Measurements from ENCODE around the gene RPH3AL.

- TF ChIP-seq, protein P1, sequence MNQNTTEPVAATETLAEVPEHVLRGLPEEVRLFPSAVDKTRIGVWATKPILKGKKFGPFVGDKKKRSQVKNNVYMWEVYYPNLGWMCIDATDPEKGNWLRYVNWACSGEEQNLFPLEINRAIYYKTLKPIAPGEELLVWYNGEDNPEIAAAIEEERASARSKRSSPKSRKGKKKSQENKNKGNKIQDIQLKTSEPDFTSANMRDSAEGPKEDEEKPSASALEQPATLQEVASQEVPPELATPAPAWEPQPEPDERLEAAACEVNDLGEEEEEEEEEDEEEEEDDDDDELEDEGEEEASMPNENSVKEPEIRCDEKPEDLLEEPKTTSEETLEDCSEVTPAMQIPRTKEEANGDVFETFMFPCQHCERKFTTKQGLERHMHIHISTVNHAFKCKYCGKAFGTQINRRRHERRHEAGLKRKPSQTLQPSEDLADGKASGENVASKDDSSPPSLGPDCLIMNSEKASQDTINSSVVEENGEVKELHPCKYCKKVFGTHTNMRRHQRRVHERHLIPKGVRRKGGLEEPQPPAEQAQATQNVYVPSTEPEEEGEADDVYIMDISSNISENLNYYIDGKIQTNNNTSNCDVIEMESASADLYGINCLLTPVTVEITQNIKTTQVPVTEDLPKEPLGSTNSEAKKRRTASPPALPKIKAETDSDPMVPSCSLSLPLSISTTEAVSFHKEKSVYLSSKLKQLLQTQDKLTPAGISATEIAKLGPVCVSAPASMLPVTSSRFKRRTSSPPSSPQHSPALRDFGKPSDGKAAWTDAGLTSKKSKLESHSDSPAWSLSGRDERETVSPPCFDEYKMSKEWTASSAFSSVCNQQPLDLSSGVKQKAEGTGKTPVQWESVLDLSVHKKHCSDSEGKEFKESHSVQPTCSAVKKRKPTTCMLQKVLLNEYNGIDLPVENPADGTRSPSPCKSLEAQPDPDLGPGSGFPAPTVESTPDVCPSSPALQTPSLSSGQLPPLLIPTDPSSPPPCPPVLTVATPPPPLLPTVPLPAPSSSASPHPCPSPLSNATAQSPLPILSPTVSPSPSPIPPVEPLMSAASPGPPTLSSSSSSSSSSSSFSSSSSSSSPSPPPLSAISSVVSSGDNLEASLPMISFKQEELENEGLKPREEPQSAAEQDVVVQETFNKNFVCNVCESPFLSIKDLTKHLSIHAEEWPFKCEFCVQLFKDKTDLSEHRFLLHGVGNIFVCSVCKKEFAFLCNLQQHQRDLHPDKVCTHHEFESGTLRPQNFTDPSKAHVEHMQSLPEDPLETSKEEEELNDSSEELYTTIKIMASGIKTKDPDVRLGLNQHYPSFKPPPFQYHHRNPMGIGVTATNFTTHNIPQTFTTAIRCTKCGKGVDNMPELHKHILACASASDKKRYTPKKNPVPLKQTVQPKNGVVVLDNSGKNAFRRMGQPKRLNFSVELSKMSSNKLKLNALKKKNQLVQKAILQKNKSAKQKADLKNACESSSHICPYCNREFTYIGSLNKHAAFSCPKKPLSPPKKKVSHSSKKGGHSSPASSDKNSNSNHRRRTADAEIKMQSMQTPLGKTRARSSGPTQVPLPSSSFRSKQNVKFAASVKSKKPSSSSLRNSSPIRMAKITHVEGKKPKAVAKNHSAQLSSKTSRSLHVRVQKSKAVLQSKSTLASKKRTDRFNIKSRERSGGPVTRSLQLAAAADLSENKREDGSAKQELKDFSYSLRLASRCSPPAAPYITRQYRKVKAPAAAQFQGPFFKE (tag by site-specific recombination; IDR thresholded peaks at IDR 0.05; ENCODE audit: borderline replicate concordance): no peak
- TF ChIP-seq ZNF473 (tag by site-specific recombination; IDR thresholded peaks at IDR 0.05) (no peak), ZNF398 (tag by site-specific recombination; IDR thresholded peaks at IDR 0.05) (no peak), MEIS1 (CRISPR knock-in tag; IDR thresholded peaks at IDR 0.05; ENCODE audit: borderline replicate concordance) (no peak), ZNF174 (tag by site-specific recombination; IDR thresholded peaks at IDR 0.05) (no peak)
- TF ChIP-seq, protein P2, sequence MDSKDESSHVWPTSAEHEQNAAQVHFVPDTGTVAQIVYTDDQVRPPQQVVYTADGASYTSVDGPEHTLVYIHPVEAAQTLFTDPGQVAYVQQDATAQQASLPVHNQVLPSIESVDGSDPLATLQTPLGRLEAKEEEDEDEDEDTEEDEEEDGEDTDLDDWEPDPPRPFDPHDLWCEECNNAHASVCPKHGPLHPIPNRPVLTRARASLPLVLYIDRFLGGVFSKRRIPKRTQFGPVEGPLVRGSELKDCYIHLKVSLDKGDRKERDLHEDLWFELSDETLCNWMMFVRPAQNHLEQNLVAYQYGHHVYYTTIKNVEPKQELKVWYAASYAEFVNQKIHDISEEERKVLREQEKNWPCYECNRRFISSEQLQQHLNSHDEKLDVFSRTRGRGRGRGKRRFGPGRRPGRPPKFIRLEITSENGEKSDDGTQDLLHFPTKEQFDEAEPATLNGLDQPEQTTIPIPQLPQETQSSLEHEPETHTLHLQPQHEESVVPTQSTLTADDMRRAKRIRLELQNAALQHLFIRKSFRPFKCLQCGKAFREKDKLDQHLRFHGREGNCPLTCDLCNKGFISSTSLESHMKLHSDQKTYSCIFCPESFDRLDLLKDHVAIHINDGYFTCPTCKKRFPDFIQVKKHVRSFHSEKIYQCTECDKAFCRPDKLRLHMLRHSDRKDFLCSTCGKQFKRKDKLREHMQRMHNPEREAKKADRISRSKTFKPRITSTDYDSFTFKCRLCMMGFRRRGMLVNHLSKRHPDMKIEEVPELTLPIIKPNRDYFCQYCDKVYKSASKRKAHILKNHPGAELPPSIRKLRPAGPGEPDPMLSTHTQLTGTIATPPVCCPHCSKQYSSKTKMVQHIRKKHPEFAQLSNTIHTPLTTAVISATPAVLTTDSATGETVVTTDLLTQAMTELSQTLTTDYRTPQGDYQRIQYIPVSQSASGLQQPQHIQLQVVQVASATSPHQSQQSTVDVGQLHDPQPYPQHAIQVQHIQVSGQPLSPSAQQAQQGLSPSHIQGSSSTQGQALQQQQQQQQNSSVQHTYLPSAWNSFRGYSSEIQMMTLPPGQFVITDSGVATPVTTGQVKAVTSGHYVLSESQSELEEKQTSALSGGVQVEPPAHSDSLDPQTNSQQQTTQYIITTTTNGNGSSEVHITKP (tag by site-specific recombination; IDR thresholded peaks at IDR 0.05): no peak
- TF ChIP-seq, protein P3, sequence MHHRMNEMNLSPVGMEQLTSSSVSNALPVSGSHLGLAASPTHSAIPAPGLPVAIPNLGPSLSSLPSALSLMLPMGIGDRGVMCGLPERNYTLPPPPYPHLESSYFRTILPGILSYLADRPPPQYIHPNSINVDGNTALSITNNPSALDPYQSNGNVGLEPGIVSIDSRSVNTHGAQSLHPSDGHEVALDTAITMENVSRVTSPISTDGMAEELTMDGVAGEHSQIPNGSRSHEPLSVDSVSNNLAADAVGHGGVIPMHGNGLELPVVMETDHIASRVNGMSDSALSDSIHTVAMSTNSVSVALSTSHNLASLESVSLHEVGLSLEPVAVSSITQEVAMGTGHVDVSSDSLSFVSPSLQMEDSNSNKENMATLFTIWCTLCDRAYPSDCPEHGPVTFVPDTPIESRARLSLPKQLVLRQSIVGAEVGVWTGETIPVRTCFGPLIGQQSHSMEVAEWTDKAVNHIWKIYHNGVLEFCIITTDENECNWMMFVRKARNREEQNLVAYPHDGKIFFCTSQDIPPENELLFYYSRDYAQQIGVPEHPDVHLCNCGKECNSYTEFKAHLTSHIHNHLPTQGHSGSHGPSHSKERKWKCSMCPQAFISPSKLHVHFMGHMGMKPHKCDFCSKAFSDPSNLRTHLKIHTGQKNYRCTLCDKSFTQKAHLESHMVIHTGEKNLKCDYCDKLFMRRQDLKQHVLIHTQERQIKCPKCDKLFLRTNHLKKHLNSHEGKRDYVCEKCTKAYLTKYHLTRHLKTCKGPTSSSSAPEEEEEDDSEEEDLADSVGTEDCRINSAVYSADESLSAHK (tag by site-specific recombination; IDR thresholded peaks at IDR 0.05): no peak
- TF ChIP-seq, protein P4, sequence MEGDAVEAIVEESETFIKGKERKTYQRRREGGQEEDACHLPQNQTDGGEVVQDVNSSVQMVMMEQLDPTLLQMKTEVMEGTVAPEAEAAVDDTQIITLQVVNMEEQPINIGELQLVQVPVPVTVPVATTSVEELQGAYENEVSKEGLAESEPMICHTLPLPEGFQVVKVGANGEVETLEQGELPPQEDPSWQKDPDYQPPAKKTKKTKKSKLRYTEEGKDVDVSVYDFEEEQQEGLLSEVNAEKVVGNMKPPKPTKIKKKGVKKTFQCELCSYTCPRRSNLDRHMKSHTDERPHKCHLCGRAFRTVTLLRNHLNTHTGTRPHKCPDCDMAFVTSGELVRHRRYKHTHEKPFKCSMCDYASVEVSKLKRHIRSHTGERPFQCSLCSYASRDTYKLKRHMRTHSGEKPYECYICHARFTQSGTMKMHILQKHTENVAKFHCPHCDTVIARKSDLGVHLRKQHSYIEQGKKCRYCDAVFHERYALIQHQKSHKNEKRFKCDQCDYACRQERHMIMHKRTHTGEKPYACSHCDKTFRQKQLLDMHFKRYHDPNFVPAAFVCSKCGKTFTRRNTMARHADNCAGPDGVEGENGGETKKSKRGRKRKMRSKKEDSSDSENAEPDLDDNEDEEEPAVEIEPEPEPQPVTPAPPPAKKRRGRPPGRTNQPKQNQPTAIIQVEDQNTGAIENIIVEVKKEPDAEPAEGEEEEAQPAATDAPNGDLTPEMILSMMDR (tag by site-specific recombination; IDR thresholded peaks at IDR 0.05): no peak
Measured at GRCh38 chr17:253091-253846, 99.3 kb downstream of the RPH3AL start.
